ENCODE results near the gene GMPR.
"Not testable (repeated sequence)": the region's sequence is repeated elsewhere in the genome, so short reads cannot be mapped to it uniquely, and the experiment has no call there.

GMPR gene

DNA sequence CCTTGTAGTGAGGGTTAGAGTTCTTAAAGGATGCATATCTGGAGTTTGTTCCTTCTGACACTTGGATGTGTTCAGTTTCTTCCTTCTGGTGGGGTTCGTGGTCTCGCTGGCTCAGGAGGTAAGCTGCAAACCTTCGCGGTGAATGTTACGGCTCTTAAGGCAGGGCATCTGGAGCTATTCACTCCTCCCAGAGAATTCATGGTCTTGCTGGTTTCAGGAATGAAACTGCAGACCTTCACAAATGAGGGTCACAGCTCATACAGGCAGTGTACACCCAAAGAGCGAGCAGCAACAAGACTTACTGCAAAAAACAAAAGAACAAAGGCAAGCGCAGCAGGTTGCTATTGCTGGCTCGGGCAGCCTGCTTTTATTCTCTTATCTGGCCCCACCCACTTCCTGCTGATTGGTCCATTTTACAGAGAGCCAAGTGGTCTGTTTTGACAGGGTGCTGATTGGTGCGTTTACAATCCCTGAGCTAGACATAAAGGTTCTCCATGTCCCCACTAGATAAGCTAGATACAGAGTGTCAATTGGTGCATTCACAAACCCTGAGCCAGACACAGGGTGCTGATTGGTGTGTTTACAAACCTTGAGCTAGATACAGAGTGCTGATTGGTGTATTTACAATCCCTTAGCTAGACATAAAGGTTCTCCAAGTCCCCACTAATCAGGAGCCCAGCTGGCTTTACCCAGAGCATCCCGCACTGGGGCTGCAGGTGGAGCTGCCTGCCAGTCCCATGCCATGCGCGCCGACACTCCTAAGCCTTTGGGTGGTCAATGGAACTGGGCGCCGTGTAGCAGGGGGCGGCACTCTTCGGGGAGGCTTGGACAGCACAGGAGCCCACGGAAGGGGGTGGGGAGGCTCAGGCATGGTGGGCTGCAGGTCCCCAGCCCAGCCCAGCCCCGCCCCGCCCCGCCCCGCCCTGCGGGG is 12.0 kb upstream of the GMPR start:
- DNase-seq, result not testable (repeated sequence)

GRCh38 chr6:16227048-16227562 is 11.3 kb upstream of the GMPR start:
- no peak for DNase-seq

DNA sequence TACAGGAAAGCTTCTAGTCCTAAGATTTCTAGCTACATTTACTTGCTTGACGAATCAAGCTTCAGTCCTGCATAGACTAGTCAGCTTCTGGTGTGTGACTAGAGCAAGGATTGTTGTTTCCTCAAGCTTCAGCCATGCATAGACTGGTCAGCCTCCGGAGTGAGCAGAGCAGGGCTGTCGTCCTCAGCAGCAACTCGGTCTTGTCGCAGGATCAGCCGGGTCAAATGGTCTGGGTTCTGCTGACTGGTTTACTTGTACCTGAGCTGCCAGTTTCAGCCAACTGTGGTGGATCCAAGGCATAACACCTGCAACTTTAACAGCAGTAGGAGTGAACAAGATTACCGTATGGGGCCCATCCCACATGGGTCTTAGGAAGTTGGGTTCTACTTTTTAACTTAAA is 10.8 kb upstream of the GMPR start:
- DNase-seq, result no peak

DNA sequence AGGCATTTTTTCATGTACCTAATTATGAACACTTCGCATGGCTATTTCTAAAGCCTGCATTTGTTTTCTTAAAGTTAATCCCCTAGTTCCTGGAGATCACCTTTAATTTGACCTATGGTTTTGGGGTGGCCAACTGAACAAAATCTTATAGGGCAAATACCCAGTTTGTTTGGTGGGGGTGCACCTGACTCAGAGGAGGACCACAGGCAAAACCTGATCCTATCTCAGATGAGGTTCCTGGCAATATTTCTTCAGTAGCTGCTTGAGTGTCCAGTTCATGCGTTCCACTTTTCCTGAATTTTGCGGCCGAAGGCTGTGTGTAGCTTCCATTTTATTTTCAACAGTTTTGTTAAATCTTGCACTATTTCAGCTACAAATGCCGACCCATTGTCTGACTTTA is 10.3 kb upstream of the GMPR start:
- DNase-seq, result no peak

DNA sequence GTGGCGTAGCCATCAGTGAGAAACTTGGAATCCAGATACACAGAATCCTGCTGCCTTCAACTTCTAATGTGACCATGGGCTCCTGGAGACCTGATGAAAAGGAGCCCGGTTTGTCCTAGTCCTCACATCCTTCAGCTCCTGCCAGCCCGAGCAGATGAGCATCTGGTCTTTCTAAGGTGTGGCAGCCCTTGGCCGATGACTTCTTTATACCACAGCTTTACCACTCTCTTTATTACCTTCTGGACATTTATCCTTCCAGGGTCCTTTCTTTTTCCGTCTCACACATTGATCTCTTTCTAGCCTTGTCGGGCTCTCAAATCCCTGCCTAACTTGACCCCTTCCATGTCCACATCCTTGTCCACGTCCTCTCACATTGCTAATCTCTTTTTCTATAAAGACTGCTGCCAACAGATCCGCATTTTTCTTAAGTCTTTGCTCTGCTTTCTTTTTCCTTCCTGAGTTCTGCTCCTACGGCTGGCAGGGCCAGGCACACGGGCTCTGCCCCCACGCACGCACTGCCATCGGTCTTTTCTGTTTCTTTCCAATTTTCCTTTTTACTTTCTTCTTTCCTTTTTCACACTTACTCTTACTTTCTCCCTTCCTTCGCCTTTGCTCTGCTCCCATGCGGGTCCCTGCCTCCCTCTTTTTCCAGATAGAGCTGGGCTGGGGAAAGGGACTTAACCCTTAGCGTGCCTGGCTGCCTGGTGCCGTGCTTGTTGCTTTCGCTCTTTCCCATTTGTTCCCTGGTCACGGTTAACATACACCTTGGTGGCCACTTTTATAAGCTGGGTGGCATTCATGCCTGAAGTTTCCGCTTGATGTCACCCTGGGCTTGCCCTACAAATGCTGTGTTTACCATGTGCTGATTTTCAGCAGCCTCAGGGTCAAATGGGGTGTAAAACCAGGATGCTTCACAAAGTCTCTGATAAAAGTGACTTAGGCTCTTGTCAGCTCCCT is 9.4 kb upstream of the GMPR start:
- no peak for DNase-seq

DNA sequence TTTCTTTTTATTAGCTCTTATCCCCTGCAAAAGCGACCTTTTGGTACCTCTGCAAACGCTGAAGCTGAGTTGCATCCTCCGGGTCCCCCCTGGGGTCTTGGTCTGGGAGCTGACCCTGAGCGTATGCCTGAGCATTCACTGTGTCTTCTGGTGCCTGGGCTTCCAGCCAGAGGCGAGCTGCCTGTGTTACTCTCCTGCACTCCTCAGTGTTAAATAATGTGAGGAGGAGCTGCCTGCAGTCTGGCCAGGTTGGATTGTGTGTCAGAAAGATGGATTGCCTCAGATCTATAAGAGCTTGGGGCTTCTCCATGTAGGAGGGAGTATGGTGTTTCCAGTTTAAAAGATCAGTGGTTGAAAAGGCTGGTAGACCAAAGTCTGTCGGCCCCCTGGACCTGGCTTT is 8.7 kb upstream of the GMPR start:
- DNase-seq, result no peak

- DNase-seq, result no peak
Measured at GRCh38 chr6:16230953-16231352, 7.4 kb upstream of the GMPR start.

DNA sequence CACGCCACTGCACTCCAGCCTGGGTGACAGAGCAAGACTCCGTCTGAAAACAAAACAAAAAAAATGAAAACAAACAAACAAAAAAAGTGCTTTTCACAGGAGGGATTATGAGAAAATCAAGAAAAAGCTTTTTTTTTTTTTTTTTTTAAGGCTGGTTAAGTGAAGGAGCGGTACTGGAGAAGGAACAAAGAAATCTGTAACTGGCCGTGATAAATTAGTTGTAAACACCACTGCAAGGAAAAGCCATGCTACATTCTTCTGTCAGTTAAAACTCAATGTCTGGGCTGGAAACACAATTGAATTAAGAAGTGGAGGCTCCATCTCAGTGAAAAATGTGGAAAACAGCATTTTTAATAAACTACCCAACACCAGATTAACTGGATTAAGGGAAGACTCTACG is 6.3 kb upstream of the GMPR start:
- no peak for DNase-seq

GRCh38 chr6:16236009-16236501 is 2.3 kb upstream of the GMPR start:
- DNase-seq, result no peak

DNA sequence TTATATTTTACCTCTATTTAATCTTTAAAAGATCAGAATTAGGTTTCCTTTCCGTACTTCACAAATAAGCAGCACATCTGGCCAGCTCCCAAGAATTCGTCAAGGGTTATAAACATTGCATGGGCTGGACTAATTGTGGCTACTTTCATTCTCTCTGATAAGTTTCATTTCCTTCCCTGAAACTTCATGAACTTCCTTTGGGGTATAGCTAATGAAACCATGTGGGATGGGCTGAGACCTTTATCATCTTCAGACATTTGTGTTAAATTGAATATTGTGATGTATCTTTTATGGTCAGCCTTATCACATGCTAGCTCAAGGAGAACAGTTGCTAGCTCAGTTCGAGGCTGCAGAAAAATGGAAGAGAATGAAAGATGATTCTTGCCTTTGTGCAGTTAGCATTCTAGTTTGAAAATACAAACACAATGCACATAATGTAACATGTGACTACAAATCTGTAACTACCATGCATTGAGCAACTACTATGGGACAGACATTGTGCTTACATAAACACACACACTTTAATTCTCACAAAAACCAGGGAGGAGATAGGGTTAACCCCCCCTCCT is 1.7 kb upstream of the GMPR start:
- no peak for DNase-seq

- DNase-seq, result no peak
Measured at GRCh38 chr6:16237242-16237641, 1.1 kb upstream of the GMPR start.

DNA sequence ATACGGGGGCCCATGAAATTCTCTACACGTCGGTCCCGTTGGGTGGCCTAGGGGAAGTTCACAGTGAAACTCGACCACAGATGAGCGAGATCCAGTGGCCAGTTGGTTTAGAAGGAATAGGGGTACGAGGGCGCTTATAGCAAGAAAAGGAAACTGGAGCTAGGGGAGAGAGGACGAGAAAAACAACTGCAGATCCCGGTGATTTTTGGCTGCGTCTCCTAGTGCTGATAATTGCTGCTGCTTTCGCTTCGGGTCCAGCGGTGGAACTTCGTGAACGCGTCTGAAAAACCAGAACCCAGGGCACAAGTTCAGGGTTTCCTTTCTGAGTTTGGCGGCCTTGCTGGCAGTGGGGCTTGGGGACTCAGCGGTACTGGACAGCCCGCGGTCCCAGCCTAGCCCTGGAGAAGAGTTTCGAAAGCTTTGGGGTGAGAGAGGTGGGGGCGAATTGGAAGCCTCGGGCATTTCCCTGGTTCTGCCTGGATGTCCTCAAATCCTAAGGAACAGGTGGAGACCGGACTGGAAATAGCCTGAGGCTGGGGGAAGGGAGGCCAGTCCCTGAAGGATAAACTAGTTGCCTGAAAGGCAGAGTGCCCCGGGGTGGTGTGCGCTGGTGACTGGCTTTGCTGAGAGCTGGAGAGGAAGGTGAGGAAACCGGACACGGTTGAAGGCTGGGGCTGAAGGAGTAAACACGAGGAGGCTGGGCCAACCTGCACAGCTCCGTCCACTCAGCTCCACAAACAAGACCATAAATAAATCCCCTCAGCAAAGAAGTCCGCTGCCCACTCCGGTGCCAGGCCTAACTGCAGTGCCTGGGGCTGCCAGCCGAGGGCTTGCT is 793 bp downstream of the GMPR start:
- peak; percentile 11 for DNase-seq

GRCh38 chr6:16239798-16240123 is 1.4 kb downstream of the GMPR start:
- DNase-seq, result no peak

GRCh38 chr6:16240589-16241320 is 2.4 kb downstream of the GMPR start:
- DNase-seq, result no peak

DNA sequence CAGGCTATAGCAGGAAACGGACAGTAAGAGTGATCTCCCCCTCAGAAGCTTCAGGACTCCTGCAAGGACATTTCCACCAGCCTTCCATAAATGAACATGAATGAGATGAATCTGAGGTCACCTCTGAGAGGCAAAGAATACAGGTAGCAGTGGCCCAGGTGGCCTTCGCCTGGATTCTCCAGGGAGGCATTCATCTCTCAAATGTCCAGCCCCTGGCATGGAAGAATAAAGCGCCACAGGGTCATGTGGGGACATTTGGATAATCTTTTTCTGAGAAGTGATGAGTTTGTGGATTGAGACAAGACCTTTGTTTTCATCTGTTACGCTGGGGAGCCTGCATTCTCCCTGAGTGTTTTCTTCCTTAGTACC is 2.9 kb downstream of the GMPR start:
- no peak for DNase-seq

- no peak for DNase-seq
Measured at GRCh38 chr6:16243055-16243454, 4.7 kb downstream of the GMPR start.

DNA sequence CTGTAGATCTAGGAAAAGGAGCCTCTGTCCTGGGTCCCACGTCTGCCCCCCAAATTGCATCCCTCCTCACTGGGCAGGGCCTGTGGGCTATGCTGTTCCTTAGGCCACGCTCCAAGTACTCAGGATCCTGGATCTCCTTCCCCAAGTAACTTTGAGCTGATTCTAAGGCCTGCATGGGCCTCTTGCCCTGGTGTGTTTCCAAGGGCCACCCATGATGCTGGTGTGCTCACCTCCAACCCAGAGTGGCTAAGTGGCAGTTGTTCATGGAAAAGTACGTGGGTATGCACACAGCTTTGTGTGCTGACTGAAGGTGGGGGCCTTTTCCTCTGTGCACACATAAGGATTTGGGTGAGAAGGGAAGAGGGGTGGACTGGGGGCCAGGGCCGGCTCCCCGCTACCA is 5.3 kb downstream of the GMPR start:
- DNase-seq, result no peak

DNA sequence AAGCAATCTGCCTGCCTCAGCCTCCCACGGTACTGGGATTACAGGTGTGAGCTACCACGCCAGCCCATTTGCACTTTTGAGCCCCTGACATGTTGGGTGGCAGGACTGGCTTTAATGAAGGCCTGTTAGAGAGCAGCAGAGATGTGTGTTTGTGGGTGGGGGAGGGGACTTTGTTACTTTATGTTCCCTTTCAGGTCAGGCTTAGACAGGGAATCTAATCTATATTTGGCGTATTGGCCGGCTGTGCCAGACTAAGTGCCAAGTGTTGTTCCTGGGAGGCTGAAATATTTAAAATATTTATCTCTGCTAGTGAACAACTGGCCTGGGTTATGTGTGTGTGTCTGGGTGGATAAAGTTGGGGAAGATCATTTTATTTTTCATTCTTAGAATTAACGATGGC is 6.1 kb downstream of the GMPR start:
- DNase-seq, result no peak

- DNase-seq, result no peak
Measured at GRCh38 chr6:16244869-16245451, 6.6 kb downstream of the GMPR start.

DNA sequence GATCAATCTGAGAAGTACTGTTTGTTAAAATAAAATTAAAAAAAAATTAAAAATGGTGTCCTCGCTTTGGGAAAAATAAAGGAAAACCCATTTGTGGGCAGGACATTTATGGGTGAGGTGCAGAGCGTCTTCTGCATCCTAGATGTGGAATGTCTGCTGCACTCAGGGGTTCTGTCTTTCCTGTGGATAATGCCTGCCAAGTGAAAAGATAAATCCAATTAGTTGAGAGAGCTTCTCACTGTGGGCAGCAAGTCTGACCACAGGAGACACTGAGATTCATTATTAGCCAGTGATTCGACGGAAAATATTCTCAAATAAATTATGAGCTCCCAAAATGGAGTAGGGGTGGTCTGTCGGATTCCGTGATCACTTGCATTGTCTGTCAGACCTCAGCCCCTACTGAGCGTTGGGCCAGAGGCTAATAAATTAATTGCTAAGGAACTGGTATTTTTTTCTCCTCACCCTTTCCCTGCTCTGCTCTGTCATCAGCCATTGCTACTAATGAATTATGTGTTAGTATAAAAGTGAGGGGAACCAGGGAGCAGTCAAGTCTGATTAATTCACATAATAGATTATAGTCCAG is 10.0 kb downstream of the GMPR start:
- no peak for DNase-seq

DNA sequence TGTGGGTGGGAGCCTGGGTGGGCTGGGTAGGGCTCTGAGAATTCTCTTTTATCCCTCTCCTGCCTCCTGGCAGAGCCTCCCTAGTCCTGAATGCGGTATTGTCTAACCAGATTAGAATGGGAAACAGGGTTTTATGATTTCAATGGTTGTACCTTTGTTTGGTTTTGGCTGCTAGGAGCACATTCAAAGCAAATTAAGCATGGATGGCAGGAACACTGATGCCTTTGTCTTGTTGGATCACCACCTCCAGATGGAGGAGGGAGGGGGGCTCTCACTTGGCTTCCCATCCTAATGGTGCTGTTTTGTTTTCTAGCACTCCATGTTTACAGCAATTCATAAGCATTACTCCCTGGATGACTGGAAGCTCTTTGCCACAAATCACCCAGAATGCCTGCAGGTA is 11.6 kb downstream of the GMPR start:
- DNase-seq, result no peak

Measured in central memory CD4-positive, alpha-beta T cell (primary cell).